ENCODE results near the gene ACSM5. TPM values are rescaled to one million over a fixed set of nuclear protein-coding genes. Genes with fewer than 3 reads are reported as not detected.
"Not testable (repeated sequence)": the region's sequence is repeated elsewhere in the genome, so short reads cannot be mapped to it uniquely, and the experiment has no call there.

The ACSM5 gene
- total RNA-seq, 1 experiment from 2014 or later, result 0.54 TPM

GRCh38 chr16:20424129-20424866 is 15.0 kb downstream of the ACSM5 start:
- no peaks in the 10 kb centered on the region for H3K27me3 Mint-ChIP-seq (ENCODE audit: insufficient read depth, unreplicated experiment)
- intact Hi-C loops (cut with micrococcal nuclease), result no loop called here
- no peak overlapping the region for H3K27ac Mint-ChIP-seq (ENCODE audit: low read depth, unreplicated experiment)
- ChIA-PET CTCF (interaction anchor here (0.6 to 1.0 kb wide), 2 partner anchors 40 to 310 kb away, joined by 3 to 4 read pairs; no protein-coding TSS in a partner anchor), POLR2A (no interaction called here)
- no peak overlapping the region for H3K4me3 Mint-ChIP-seq (ENCODE audit: unreplicated experiment)
- DNase-seq (ENCODE audit: unreplicated experiment), result no peak
- H3K9me3 Mint-ChIP-seq (ENCODE audit: unreplicated experiment), result peaks cover 8% of the 10 kb centered on the region
- no peaks in the 10 kb centered on the region for H3K36me3 Mint-ChIP-seq (ENCODE audit: insufficient read depth, unreplicated experiment)
- TF ChIP-seq, protein P1, sequence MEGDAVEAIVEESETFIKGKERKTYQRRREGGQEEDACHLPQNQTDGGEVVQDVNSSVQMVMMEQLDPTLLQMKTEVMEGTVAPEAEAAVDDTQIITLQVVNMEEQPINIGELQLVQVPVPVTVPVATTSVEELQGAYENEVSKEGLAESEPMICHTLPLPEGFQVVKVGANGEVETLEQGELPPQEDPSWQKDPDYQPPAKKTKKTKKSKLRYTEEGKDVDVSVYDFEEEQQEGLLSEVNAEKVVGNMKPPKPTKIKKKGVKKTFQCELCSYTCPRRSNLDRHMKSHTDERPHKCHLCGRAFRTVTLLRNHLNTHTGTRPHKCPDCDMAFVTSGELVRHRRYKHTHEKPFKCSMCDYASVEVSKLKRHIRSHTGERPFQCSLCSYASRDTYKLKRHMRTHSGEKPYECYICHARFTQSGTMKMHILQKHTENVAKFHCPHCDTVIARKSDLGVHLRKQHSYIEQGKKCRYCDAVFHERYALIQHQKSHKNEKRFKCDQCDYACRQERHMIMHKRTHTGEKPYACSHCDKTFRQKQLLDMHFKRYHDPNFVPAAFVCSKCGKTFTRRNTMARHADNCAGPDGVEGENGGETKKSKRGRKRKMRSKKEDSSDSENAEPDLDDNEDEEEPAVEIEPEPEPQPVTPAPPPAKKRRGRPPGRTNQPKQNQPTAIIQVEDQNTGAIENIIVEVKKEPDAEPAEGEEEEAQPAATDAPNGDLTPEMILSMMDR (IDR thresholded peaks at IDR 0.05; ENCODE audit: unreplicated experiment), result no peak
- H3K4me1 Mint-ChIP-seq (ENCODE audit: insufficient read depth, unreplicated experiment), result peaks cover 12% of the 10 kb centered on the region
- no TSS peak for BruUV-seq (replicated peaks)

DNA sequence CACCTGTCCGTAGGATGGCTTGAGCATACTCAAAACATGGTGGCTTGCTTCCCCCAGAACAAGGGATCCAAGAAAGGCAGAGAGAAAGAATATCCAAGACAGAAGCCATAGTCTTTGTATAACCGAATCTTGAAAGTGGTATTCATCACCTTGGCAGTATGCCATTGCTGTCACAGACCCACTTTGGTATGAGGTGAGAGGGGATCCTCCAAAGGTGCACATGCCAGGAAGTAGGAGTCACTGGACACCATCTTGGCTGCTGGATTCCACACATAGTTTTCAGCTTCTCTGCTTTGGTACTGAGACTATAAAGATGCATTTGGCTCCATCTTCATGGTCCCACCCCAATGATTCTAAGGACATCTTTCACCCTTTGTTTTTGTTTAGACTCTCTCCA is 18.1 kb downstream of the ACSM5 start:
- POLR2A ChIA-PET; BruUV-seq (replicated peaks): not testable (repeated sequence)

DNA sequence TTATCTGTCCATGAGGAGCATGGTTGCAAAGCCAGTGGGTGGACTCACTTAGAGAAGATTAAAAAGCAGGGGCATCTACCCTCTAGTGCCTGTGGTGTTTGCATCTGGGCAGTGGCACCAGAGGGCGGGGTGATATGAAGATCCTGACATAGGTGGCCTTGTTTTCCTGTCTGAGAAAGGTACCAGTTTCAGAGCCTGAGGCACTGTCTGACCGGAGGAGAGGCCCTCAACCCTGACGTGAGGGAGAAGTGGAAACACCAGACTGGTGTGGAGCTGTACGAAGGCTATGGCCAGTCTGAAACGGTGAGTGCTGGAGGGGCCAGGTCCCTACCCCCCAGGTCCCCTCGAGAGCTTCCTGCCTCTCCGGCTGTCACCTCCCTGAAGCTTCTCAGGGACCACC is 20.2 kb downstream of the ACSM5 start:
- H3K27ac Mint-ChIP-seq (ENCODE audit: low read depth, unreplicated experiment); H3K9me3 Mint-ChIP-seq (ENCODE audit: unreplicated experiment); intact Hi-C loops (cut with micrococcal nuclease); DNase-seq (ENCODE audit: unreplicated experiment); POLR2A ChIA-PET; H3K36me3 Mint-ChIP-seq (ENCODE audit: insufficient read depth, unreplicated experiment); H3K4me3 Mint-ChIP-seq (ENCODE audit: unreplicated experiment); BruUV-seq (replicated peaks): not testable (repeated sequence)
- CTCF ChIA-PET, result interaction anchor here (0.6 kb wide), 2 partner anchors 11 to 174 kb away, joined by 3 read pairs; no protein-coding TSS in a partner anchor
- H3K4me1 Mint-ChIP-seq (ENCODE audit: insufficient read depth, unreplicated experiment), result peaks cover 11% of the 10 kb centered on the region
- peaks cover 11% of the 10 kb centered on the region for H3K27me3 Mint-ChIP-seq (ENCODE audit: insufficient read depth, unreplicated experiment)

More for the DNA sequence above, 18.1 kb downstream of the ACSM5 start:
- DNase-seq (ENCODE audit: unreplicated experiment); H3K9me3 Mint-ChIP-seq (ENCODE audit: unreplicated experiment); H3K27ac Mint-ChIP-seq (ENCODE audit: low read depth, unreplicated experiment); H3K36me3 Mint-ChIP-seq (ENCODE audit: insufficient read depth, unreplicated experiment); CTCF ChIA-PET; intact Hi-C loops (cut with micrococcal nuclease); H3K4me3 Mint-ChIP-seq (ENCODE audit: unreplicated experiment): not testable (repeated sequence)
- Mint-ChIP-seq H3K27me3 (ENCODE audit: insufficient read depth, unreplicated experiment) (peaks cover 11% of the 10 kb centered on the region), H3K4me1 (ENCODE audit: insufficient read depth, unreplicated experiment) (peaks cover 17% of the 10 kb centered on the region)

DNA sequence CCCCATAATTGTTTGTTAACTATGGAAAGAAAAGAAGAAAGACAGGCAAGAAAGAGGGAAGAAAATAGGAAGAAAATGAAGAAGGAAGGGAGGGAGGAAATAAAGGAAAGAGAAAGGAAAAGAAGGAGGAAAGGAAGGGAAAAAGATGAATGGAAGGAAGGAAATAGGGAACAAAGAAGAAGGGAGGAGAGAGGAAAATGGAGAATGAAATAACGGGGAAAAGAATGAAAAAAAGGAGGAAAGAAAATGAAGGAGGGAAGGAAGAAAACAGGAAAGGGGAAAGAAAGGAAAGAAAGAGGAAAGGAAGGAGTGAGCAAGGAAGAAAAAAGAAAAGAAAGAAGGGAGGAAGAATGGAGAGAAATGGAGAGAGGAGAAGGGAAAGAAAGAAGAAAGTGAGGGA is 21.1 kb downstream of the ACSM5 start:
- intact Hi-C loops (cut with micrococcal nuclease); H3K36me3 Mint-ChIP-seq (ENCODE audit: insufficient read depth, unreplicated experiment); BruUV-seq (replicated peaks): not testable (repeated sequence)

GRCh38 chr16:20430948-20431347 is 21.6 kb downstream of the ACSM5 start:
- ChIA-PET CTCF (interaction anchor here (0.8 to 1.8 kb wide), 2 partner anchors 24 to 45 kb away, joined by 3 to 4 read pairs; no protein-coding TSS in a partner anchor), POLR2A (no interaction called here)
- TF ChIP-seq, protein P1 (IDR thresholded peaks at IDR 0.05; ENCODE audit: unreplicated experiment), result no peak
- H3K36me3 Mint-ChIP-seq (ENCODE audit: insufficient read depth, unreplicated experiment), result no peaks in the 10 kb centered on the region
- peaks cover 5% of the 10 kb centered on the region for H3K9me3 Mint-ChIP-seq (ENCODE audit: unreplicated experiment)
- H3K4me1 Mint-ChIP-seq (ENCODE audit: insufficient read depth, unreplicated experiment), result peaks cover 15% of the 10 kb centered on the region
- no TSS peak for BruUV-seq (replicated peaks)
- intact Hi-C loops (cut with micrococcal nuclease), result no loop called here
- no peak overlapping the region for H3K27ac Mint-ChIP-seq (ENCODE audit: low read depth, unreplicated experiment)
- peaks cover 11% of the 10 kb centered on the region for H3K27me3 Mint-ChIP-seq (ENCODE audit: insufficient read depth, unreplicated experiment)
- H3K4me3 Mint-ChIP-seq (ENCODE audit: unreplicated experiment), result no peak overlapping the region
- DNase-seq (ENCODE audit: unreplicated experiment), result no peak

More for the DNA sequence above, 21.1 kb downstream of the ACSM5 start:
- POLR2A ChIA-PET; CTCF ChIA-PET; H3K27ac Mint-ChIP-seq (ENCODE audit: low read depth, unreplicated experiment); H3K9me3 Mint-ChIP-seq (ENCODE audit: unreplicated experiment); H3K4me3 Mint-ChIP-seq (ENCODE audit: unreplicated experiment); DNase-seq (ENCODE audit: unreplicated experiment): not testable (repeated sequence)
- peaks cover 11% of the 10 kb centered on the region for H3K4me1 Mint-ChIP-seq (ENCODE audit: insufficient read depth, unreplicated experiment)
- H3K27me3 Mint-ChIP-seq (ENCODE audit: insufficient read depth, unreplicated experiment), result peaks cover 11% of the 10 kb centered on the region

DNA sequence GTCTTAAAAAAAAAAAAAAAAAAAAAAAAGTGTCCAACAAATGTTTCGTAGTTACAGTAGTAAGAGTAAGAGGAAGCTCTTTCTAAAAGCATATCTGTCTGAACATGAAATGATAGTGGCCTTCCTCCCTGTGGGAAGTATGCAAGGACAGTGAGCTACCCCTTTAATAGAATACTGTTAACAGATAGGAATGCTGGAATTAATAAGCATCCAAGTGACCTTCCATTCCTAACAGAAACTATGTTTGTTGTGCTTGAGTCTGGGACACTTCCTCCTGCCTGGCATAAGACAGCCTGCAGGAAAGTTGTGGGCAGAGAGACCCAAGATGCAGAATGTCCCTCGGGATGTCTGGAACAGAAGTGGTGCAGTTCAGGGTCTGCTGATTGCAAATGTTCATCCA is 29.6 kb downstream of the ACSM5 start:
- POLR2A ChIA-PET, result not testable (repeated sequence)

GRCh38 chr16:20439820-20440231 is 30.5 kb downstream of the ACSM5 start:
- POLR2A ChIA-PET, result interaction anchor here (0.8 kb wide), 1 partner anchor 367 kb away, joined by 3 read pairs; the partner anchor contains the start of genes ERI2 and REXO5
- Mint-ChIP-seq H3K4me1 (ENCODE audit: insufficient read depth, unreplicated experiment) (peaks cover 14% of the 10 kb centered on the region), H3K27ac (ENCODE audit: low read depth, unreplicated experiment) (peak overlapping the region; percentile 75)
- H3K36me3 Mint-ChIP-seq (ENCODE audit: insufficient read depth, unreplicated experiment); H3K9me3 Mint-ChIP-seq (ENCODE audit: unreplicated experiment); DNase-seq (ENCODE audit: unreplicated experiment); H3K27me3 Mint-ChIP-seq (ENCODE audit: insufficient read depth, unreplicated experiment); H3K4me3 Mint-ChIP-seq (ENCODE audit: unreplicated experiment); intact Hi-C loops (cut with micrococcal nuclease); BruUV-seq (replicated peaks); CTCF ChIA-PET: not testable (repeated sequence)

More for the DNA sequence above, 29.6 kb downstream of the ACSM5 start:
- H3K27me3 Mint-ChIP-seq (ENCODE audit: insufficient read depth, unreplicated experiment); CTCF ChIA-PET; H3K36me3 Mint-ChIP-seq (ENCODE audit: insufficient read depth, unreplicated experiment); BruUV-seq (replicated peaks); intact Hi-C loops (cut with micrococcal nuclease); DNase-seq (ENCODE audit: unreplicated experiment); H3K4me3 Mint-ChIP-seq (ENCODE audit: unreplicated experiment); H3K27ac Mint-ChIP-seq (ENCODE audit: low read depth, unreplicated experiment); H3K9me3 Mint-ChIP-seq (ENCODE audit: unreplicated experiment): not testable (repeated sequence)
- peaks cover 14% of the 10 kb centered on the region for H3K4me1 Mint-ChIP-seq (ENCODE audit: insufficient read depth, unreplicated experiment)

DNA sequence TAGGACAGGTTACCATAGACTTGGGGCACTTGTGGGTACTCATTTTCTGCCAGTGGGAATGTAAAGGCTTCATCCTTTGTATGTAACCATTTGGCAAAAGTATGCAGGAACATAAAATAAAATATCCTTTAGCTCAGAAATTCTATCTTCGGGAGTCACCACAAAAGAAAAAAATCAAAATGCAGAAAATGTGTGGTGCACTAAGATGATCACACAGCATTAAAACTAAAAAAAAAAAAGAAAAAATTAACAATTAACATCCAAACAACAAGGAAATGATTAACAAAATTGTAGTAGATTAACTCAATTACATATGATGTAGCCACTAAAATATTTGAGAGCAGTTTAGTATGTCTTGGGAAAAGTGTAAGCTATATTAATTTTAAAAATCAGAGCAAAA is 31.4 kb downstream of the ACSM5 start:
- CTCF ChIA-PET, result interaction anchor here (0.6 to 0.7 kb wide), 3 partner anchors 11 to 247 kb away, joined by 3 read pairs; no protein-coding TSS in a partner anchor
- BruUV-seq (replicated peaks); intact Hi-C loops (cut with micrococcal nuclease); DNase-seq (ENCODE audit: unreplicated experiment); H3K36me3 Mint-ChIP-seq (ENCODE audit: insufficient read depth, unreplicated experiment); H3K9me3 Mint-ChIP-seq (ENCODE audit: unreplicated experiment); H3K4me3 Mint-ChIP-seq (ENCODE audit: unreplicated experiment); H3K27me3 Mint-ChIP-seq (ENCODE audit: insufficient read depth, unreplicated experiment): not testable (repeated sequence)
- H3K4me1 Mint-ChIP-seq (ENCODE audit: insufficient read depth, unreplicated experiment), result peaks cover 11% of the 10 kb centered on the region
- H3K27ac Mint-ChIP-seq (ENCODE audit: low read depth, unreplicated experiment), result peak overlapping the region; percentile 75
- POLR2A ChIA-PET, result interaction anchor here (0.8 kb wide), 1 partner anchor 366 kb away, joined by 3 read pairs; the partner anchor contains the start of genes ERI2 and REXO5

All from MCF 10A (cell line).